Endothelial cell of umbilical vein (primary cell): ENCODE data around the gene NMNAT1. TPM values are rescaled to one million over a fixed set of nuclear protein-coding genes. Genes with fewer than 3 reads are reported as not detected.

Source experiments
- BruUV-seq: library from RNA; stranded (reverse); fragments of 400-500 nt; replicated peaks from 2 replicates; lab custom pipeline; 2021; lab: Mats Ljungman, UMichigan
- CTCF ChIA-PET: fragments of 300-600, 350-600 bp; sonication (Branson Sonifier 250); formaldehyde crosslinking; loops from one replicate; lab custom pipeline; 2021; ENCODE audit warnings: antibody characterized with exemption, inconsistent platforms; lab: Charles Lee
- POLR2A ChIA-PET: fragments of 300-600, 350-600 bp; sonication (Branson Sonifier 250); formaldehyde crosslinking; loops from one replicate; lab custom pipeline; 2021; ENCODE audit warnings: antibody characterized with exemption, inconsistent platforms; lab: Charles Lee
- DNase-seq: peaks from one replicate; pipeline ENCODE4 v3.0.0-alpha.2; 2011; ENCODE audit warnings: low read depth, low spot score
- FAIRE-seq: peaks from 2 replicates; lab custom pipeline; 2011; peaks lifted over from hg19 to GRCh38; lab: Jason Lieb, UNC
- H2AFZ ChIP-seq: 2 replicates; pipeline ENCODE4 v1.6.0; 2012; ENCODE audit warnings: low read depth, low read length, control low read depth, inconsistent platforms
- H3K27ac ChIP-seq: 2 replicates; pipeline ENCODE4 v1.5.1; 2011; ENCODE audit warnings: low read depth, mild to moderate bottlenecking, control low read depth, low read length, moderate library complexity; ENCODE audit not compliant: insufficient read depth
- H3K27me3 ChIP-seq, 2 experiments: 2 replicates each; pipeline versions ENCODE4 v1.6.0 to v1.6.1; 2011; ENCODE audit warnings: low read length in 2 of 2, mixed read lengths in 1 of 2; ENCODE audit not compliant: control insufficient read depth in 2 of 2, insufficient read depth in 2 of 2
- H3K36me3 ChIP-seq, 2 experiments: 2 replicates in 1 of 2; 3 replicates in 1 of 2; pipeline ENCODE4 v1.5.1; 2011; ENCODE audit warnings: low read length in 2 of 2, mild to moderate bottlenecking in 1 of 2, moderate library complexity in 1 of 2; ENCODE audit not compliant: control insufficient read depth in 2 of 2, insufficient read depth in 2 of 2; ENCODE audit errors: extremely low read depth in 1 of 2
- H3K4me1 ChIP-seq: 3 replicates; pipeline ENCODE4 v1.5.1; 2011; ENCODE audit warnings: mild to moderate bottlenecking, low read length; ENCODE audit not compliant: control insufficient read depth, insufficient read depth; ENCODE audit errors: extremely low read depth
- H3K4me2 ChIP-seq: 2 replicates; pipeline ENCODE4 v1.6.1; 2011; ENCODE audit warnings: low read length, control low read depth, mixed read lengths; ENCODE audit not compliant: insufficient read depth
- H3K4me3 ChIP-seq, 3 experiments: fragments of 200-600 bp in 1 of 3; sonication (generic), shearing (Covaris generic) in 1 of 3; replicated peaks in 1 of 3; 2 replicates each; pipeline ENCODE4 v1.5.1; 2011 to 2016; ENCODE audit warnings: control low read depth in 3 of 3, low read length in 3 of 3, mild to moderate bottlenecking in 2 of 3, inconsistent platforms in 1 of 3, low read depth in 1 of 3, moderate library complexity in 1 of 3; ENCODE audit not compliant: insufficient read depth in 1 of 3
- H3K79me2 ChIP-seq: 2 replicates; pipeline ENCODE4 v1.6.0; 2012; ENCODE audit warnings: low read length, inconsistent platforms; ENCODE audit not compliant: control insufficient read depth, insufficient read depth
- H3K9ac ChIP-seq: replicated peaks from 2 replicates; pipeline ENCODE3; 2011; ENCODE audit warnings: low read length, control low read depth; ENCODE audit not compliant: insufficient read depth; ENCODE audit errors: extremely low read depth
- H3K9me1 ChIP-seq: replicated peaks from 3 replicates; pipeline ENCODE4 v1.6.0; 2011; ENCODE audit warnings: mild to moderate bottlenecking, low read length; ENCODE audit not compliant: control insufficient read depth, insufficient read depth; ENCODE audit errors: extremely low read depth
- H3K9me3 ChIP-seq: replicated peaks from 2 replicates; pipeline ENCODE4 v1.5.1; 2012; ENCODE audit warnings: low read length, inconsistent platforms; ENCODE audit not compliant: control insufficient read depth, insufficient read depth
- H4K20me1 ChIP-seq: replicated peaks from 2 replicates; pipeline ENCODE3; 2011; ENCODE audit warnings: mild to moderate bottlenecking, low read length; ENCODE audit not compliant: control insufficient read depth, insufficient read depth; ENCODE audit errors: extremely low read depth
- EZH2 ChIP-seq: IDR thresholded peaks from 2 replicates; pipeline ENCODE4 v1.6.1; 2012; ENCODE audit warnings: borderline replicate concordance, low read depth, mild to moderate bottlenecking, moderate library complexity, low read length, inconsistent platforms; ENCODE audit not compliant: severe bottlenecking
- FOS ChIP-seq: IDR thresholded peaks from 2 replicates; pipeline ENCODE4 v1.6.1; 2011; ENCODE audit warnings: mild to moderate bottlenecking, low read length, moderate library complexity, borderline replicate concordance; ENCODE audit not compliant: insufficient read depth
- GATA2 ChIP-seq: IDR thresholded peaks from 2 replicates; pipeline ENCODE4 v1.7.0; 2011; ENCODE audit warnings: low read depth, mild to moderate bottlenecking, moderate library complexity, mixed read lengths, low read length; ENCODE audit not compliant: insufficient read length, insufficient read depth
- JUN ChIP-seq: IDR thresholded peaks from 2 replicates; pipeline ENCODE4 v1.6.1; 2011; ENCODE audit warnings: borderline replicate concordance, low read depth; ENCODE audit not compliant: insufficient read length, insufficient read depth
- MYC ChIP-seq: IDR thresholded peaks from one replicate; pipeline ENCODE4 v1.6.1; 2011; ENCODE audit warnings: mild to moderate bottlenecking, low read depth, low read length
- POLR2A ChIP-seq: IDR thresholded peaks from 2 replicates; pipeline ENCODE4 v1.6.1; 2012; ENCODE audit warnings: low read depth, mild to moderate bottlenecking, control low read depth, low read length
- POLR2AphosphoS5 ChIP-seq: IDR thresholded peaks from 2 replicates; pipeline ENCODE4 v1.6.1; 2012; ENCODE audit warnings: low read depth, mild to moderate bottlenecking, control low read depth, low read length, moderate library complexity; ENCODE audit not compliant: insufficient read depth
- dilution Hi-C: fragments of 300-500 bp; cut with MboI; formaldehyde crosslinking; loops from one replicate; pipeline ENCODE4 v1.15.0; 2019; ENCODE audit warnings: low sequenced_read_pairs; ENCODE audit not compliant: extremely low pct_ligation_motif_present
- intact Hi-C: fragments of 100-400 bp; cut with micrococcal nuclease; formaldehyde crosslinking; loops from one replicate; pipeline ENCODE4 v1.10.0; 2022
- polyA plus RNA-seq, 4 experiments: library from polyadenylated mRNA; depleted of rRNA in 3 of 4; stranded (reverse) in 3 of 4; unstranded in 1 of 4; fragments of >200 nt; gene quantifications; 2 replicates each; pipeline versions ENCODE4 v1.2.1 to v1.2.3, GENCODE V29; 2011 to 2012; ENCODE audit warnings: missing spikeins in 1 of 4
- total RNA-seq: library from RNA; stranded (reverse); gene quantifications from 2 replicates; pipeline ENCODE4 v1.2.3, GENCODE V29; 2021
- TF ChIP-seq, protein P1 (sequence below), 2 donors: IDR thresholded peaks; 1 replicate in 1 of 2; 2 replicates in 1 of 2; pipeline ENCODE4 v1.5.1; 2011; ENCODE audit warnings: low read length in 2 of 2, mild to moderate bottlenecking in 2 of 2, moderate library complexity in 2 of 2, control low read depth in 1 of 2, inconsistent platforms in 1 of 2, low read depth in 1 of 2; ENCODE audit not compliant: insufficient read depth in 1 of 2; ENCODE audit errors: extremely low read depth in 1 of 2
- TF ChIP-seq, protein P2 (sequence below): IDR thresholded peaks from 2 replicates; pipeline ENCODE4 v1.6.1; 2011; ENCODE audit not compliant: insufficient read depth, insufficient read length

The NMNAT1 gene
- total and polyA plus RNA-seq, 2 donors (not counting 3 experiments of a cell fraction or from before 2014, with no cell fraction given) = 4.8 to 9.8 TPM

GRCh38 chr1:10007169-10007568 is 63.9 kb downstream of the NMNAT1 start:
- DNase-seq = no peak
- dilution Hi-C loops (no loop called here), intact Hi-C loops (no loop called here)

More at GRCh38 chr1:10007169-10007568, 63.9 kb downstream of the NMNAT1 start:
- TF ChIP-seq JUN (no peak), MYC (no peak), POLR2AphosphoS5 (no peak), FOS (no peak), GATA2 (no peak), POLR2A (no peak), EZH2 (no peak)
- TF ChIP-seq, protein P1, sequence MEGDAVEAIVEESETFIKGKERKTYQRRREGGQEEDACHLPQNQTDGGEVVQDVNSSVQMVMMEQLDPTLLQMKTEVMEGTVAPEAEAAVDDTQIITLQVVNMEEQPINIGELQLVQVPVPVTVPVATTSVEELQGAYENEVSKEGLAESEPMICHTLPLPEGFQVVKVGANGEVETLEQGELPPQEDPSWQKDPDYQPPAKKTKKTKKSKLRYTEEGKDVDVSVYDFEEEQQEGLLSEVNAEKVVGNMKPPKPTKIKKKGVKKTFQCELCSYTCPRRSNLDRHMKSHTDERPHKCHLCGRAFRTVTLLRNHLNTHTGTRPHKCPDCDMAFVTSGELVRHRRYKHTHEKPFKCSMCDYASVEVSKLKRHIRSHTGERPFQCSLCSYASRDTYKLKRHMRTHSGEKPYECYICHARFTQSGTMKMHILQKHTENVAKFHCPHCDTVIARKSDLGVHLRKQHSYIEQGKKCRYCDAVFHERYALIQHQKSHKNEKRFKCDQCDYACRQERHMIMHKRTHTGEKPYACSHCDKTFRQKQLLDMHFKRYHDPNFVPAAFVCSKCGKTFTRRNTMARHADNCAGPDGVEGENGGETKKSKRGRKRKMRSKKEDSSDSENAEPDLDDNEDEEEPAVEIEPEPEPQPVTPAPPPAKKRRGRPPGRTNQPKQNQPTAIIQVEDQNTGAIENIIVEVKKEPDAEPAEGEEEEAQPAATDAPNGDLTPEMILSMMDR (IDR thresholded peaks at IDR 0.05; ENCODE audit: extremely low read depth in 1 of 2, insufficient read depth in 1 of 2, low read depth in 1 of 2, low read length in 2 of 2) = no peak
- TF ChIP-seq, protein P2, sequence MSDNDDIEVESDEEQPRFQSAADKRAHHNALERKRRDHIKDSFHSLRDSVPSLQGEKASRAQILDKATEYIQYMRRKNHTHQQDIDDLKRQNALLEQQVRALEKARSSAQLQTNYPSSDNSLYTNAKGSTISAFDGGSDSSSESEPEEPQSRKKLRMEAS = no peak
- Histone ChIP-seq H3K79me2 (no peaks in the 10 kb centered on the region), H3K36me3 (no peaks in the 10 kb centered on the region), H3K4me1 (no peaks in the 10 kb centered on the region), H3K27me3 (peaks cover 0 to 4% of the 10 kb centered on the region in 2 experiments), H4K20me1 (no peaks in the 10 kb centered on the region), H3K4me3 (no peak overlapping the region), H3K9ac (no peak overlapping the region), H3K9me3 (no peaks in the 10 kb centered on the region), H3K9me1 (no peaks in the 10 kb centered on the region), H3K27ac (no peak overlapping the region), H3K4me2 (no peak overlapping the region), H2AFZ (no peak overlapping the region)
- CTCF ChIA-PET = interaction anchor here (1.2 kb wide), 1 partner anchor 26 kb away, joined by 4 read pairs; no protein-coding TSS in a partner anchor
- POLR2A ChIA-PET = no interaction called here
- peak; percentile 71 for FAIRE-seq
- BruUV-seq = no TSS peak
